ENCODE measurements around the gene GRIP1.

The GRIP1 gene

GRCh38 chr12:66640691-66641460 is 38.0 kb downstream of the GRIP1 start:
- H3K27me3 ChIP-seq (ENCODE audit: insufficient read depth, insufficient read length) = no peaks in the 10 kb centered on the region
- H3K4me1 ChIP-seq (ENCODE audit: insufficient read depth, insufficient read length) = no peaks in the 10 kb centered on the region
- H3K36me3 ChIP-seq (ENCODE audit: insufficient read depth, insufficient read length, low read length) = no peaks in the 10 kb centered on the region
- H3K9ac ChIP-seq (ENCODE audit: insufficient read length, low read depth) = no peak overlapping the region
- H3K4me3 ChIP-seq (ENCODE audit: insufficient read length, low read depth) = no peak overlapping the region
- DNase-seq (ENCODE audit: low read depth, low spot score) = no peak
- H3K9me3 ChIP-seq (ENCODE audit: insufficient read depth, low read length) = no peaks in the 10 kb centered on the region
- no peak for TF ChIP-seq YY1 (IDR thresholded peaks at IDR 0.05; ENCODE audit: insufficient read depth, insufficient read length)
- TF ChIP-seq SUZ12 (IDR thresholded peaks at IDR 0.05; ENCODE audit: extremely low read depth, insufficient read depth, insufficient read length) = no peak
- TF ChIP-seq ZNF274 (IDR thresholded peaks at IDR 0.05; ENCODE audit: low read depth, low read length) = no peak

- no peaks in the 10 kb centered on the region for H3K4me1 ChIP-seq (ENCODE audit: insufficient read depth, insufficient read length)
- H3K4me3 ChIP-seq (ENCODE audit: insufficient read length, low read depth) = no peak overlapping the region
- no peak overlapping the region for H3K9ac ChIP-seq (ENCODE audit: insufficient read length, low read depth)
- H3K27me3 ChIP-seq (ENCODE audit: insufficient read depth, insufficient read length) = no peaks in the 10 kb centered on the region
- H3K36me3 ChIP-seq (ENCODE audit: insufficient read depth, insufficient read length, low read length) = no peaks in the 10 kb centered on the region
- no peak for DNase-seq (ENCODE audit: low read depth, low spot score)
- H3K9me3 ChIP-seq (ENCODE audit: insufficient read depth, low read length) = no peaks in the 10 kb centered on the region
- TF ChIP-seq YY1 (IDR thresholded peaks at IDR 0.05; ENCODE audit: insufficient read depth, insufficient read length) (no peak), ZNF274 (IDR thresholded peaks at IDR 0.05; ENCODE audit: low read depth, low read length) (no peak)
Observed at GRCh38 chr12:66638666-66639065, 40.2 kb downstream of the GRIP1 start.

- no peak for DNase-seq (ENCODE audit: low read depth, low spot score)
- TF ChIP-seq YY1 (IDR thresholded peaks at IDR 0.05; ENCODE audit: insufficient read depth, insufficient read length) (no peak), SUZ12 (IDR thresholded peaks at IDR 0.05; ENCODE audit: extremely low read depth, insufficient read depth, insufficient read length) (no peak), ZNF274 (IDR thresholded peaks at IDR 0.05; ENCODE audit: low read depth, low read length) (no peak)
- no peaks in the 10 kb centered on the region for H3K4me1 ChIP-seq (ENCODE audit: insufficient read depth, insufficient read length)
- no peaks in the 10 kb centered on the region for H3K36me3 ChIP-seq (ENCODE audit: insufficient read depth, insufficient read length, low read length)
- H3K9ac ChIP-seq (ENCODE audit: insufficient read length, low read depth) = no peak overlapping the region
- H3K27me3 ChIP-seq (ENCODE audit: insufficient read depth, insufficient read length) = no peaks in the 10 kb centered on the region
- H3K9me3 ChIP-seq (ENCODE audit: insufficient read depth, low read length) = no peaks in the 10 kb centered on the region
- no peak overlapping the region for H3K4me3 ChIP-seq (ENCODE audit: insufficient read length, low read depth)
Observed at GRCh38 chr12:66637699-66638301, 41.1 kb downstream of the GRIP1 start.

- no peaks in the 10 kb centered on the region for H3K4me1 ChIP-seq (ENCODE audit: insufficient read depth, insufficient read length)
- no peaks in the 10 kb centered on the region for H3K27me3 ChIP-seq (ENCODE audit: insufficient read depth, insufficient read length)
- H3K36me3 ChIP-seq (ENCODE audit: insufficient read depth, insufficient read length, low read length) = no peaks in the 10 kb centered on the region
- DNase-seq (ENCODE audit: low read depth, low spot score) = no peak
- no peak for TF ChIP-seq ZNF274 (IDR thresholded peaks at IDR 0.05; ENCODE audit: low read depth, low read length)
- no peak for TF ChIP-seq YY1 (IDR thresholded peaks at IDR 0.05; ENCODE audit: insufficient read depth, insufficient read length)
- no peak for TF ChIP-seq SUZ12 (IDR thresholded peaks at IDR 0.05; ENCODE audit: extremely low read depth, insufficient read depth, insufficient read length)
- H3K9me3 ChIP-seq (ENCODE audit: insufficient read depth, low read length) = no peaks in the 10 kb centered on the region
- no peak overlapping the region for H3K4me3 ChIP-seq (ENCODE audit: insufficient read length, low read depth)
- H3K9ac ChIP-seq (ENCODE audit: insufficient read length, low read depth) = no peak overlapping the region
Observed at GRCh38 chr12:66636771-66637170, 42.1 kb downstream of the GRIP1 start.

- Histone ChIP-seq H3K36me3 (ENCODE audit: insufficient read depth, insufficient read length, low read length) (no peaks in the 10 kb centered on the region), H3K4me1 (ENCODE audit: insufficient read depth, insufficient read length) (no peaks in the 10 kb centered on the region), H3K9ac (ENCODE audit: insufficient read length, low read depth) (no peak overlapping the region), H3K27me3 (ENCODE audit: insufficient read depth, insufficient read length) (no peaks in the 10 kb centered on the region), H3K4me3 (ENCODE audit: insufficient read length, low read depth) (no peak overlapping the region), H3K9me3 (ENCODE audit: insufficient read depth, low read length) (no peaks in the 10 kb centered on the region)
- DNase-seq (ENCODE audit: low read depth, low spot score) = no peak
- no peak for TF ChIP-seq ZNF274 (IDR thresholded peaks at IDR 0.05; ENCODE audit: low read depth, low read length)
Observed at GRCh38 chr12:66633676-66634075, 45.2 kb downstream of the GRIP1 start.

GRCh38 chr12:66629138-66629870 is 49.6 kb downstream of the GRIP1 start:
- Histone ChIP-seq H3K36me3 (ENCODE audit: insufficient read depth, insufficient read length, low read length) (no peaks in the 10 kb centered on the region), H3K9ac (ENCODE audit: insufficient read length, low read depth) (no peak overlapping the region), H3K9me3 (ENCODE audit: insufficient read depth, low read length) (no peaks in the 10 kb centered on the region), H3K4me1 (ENCODE audit: insufficient read depth, insufficient read length) (peaks cover 2% of the 10 kb centered on the region), H3K4me3 (ENCODE audit: insufficient read length, low read depth) (no peak overlapping the region), H3K27me3 (ENCODE audit: insufficient read depth, insufficient read length) (no peaks in the 10 kb centered on the region)
- DNase-seq (ENCODE audit: low read depth, low spot score) = no peak
- TF ChIP-seq ZNF274 (IDR thresholded peaks at IDR 0.05; ENCODE audit: low read depth, low read length) (no peak), SUZ12 (IDR thresholded peaks at IDR 0.05; ENCODE audit: extremely low read depth, insufficient read depth, insufficient read length) (no peak), YY1 (IDR thresholded peaks at IDR 0.05; ENCODE audit: insufficient read depth, insufficient read length) (no peak)

GRCh38 chr12:66627988-66628317 is 50.9 kb downstream of the GRIP1 start:
- Histone ChIP-seq H3K9me3 (ENCODE audit: insufficient read depth, low read length) (no peaks in the 10 kb centered on the region), H3K27me3 (ENCODE audit: insufficient read depth, insufficient read length) (no peaks in the 10 kb centered on the region), H3K36me3 (ENCODE audit: insufficient read depth, insufficient read length, low read length) (no peaks in the 10 kb centered on the region), H3K4me1 (ENCODE audit: insufficient read depth, insufficient read length) (peaks cover 2% of the 10 kb centered on the region), H3K9ac (ENCODE audit: insufficient read length, low read depth) (no peak overlapping the region), H3K4me3 (ENCODE audit: insufficient read length, low read depth) (no peak overlapping the region)
- TF ChIP-seq SUZ12 (IDR thresholded peaks at IDR 0.05; ENCODE audit: extremely low read depth, insufficient read depth, insufficient read length) (no peak), YY1 (IDR thresholded peaks at IDR 0.05; ENCODE audit: insufficient read depth, insufficient read length) (no peak), ZNF274 (IDR thresholded peaks at IDR 0.05; ENCODE audit: low read depth, low read length) (no peak)
- DNase-seq (ENCODE audit: low read depth, low spot score) = no peak

Measured in NT2/D1 (cell line).